Caco-2 (cell line): ENCODE results near the gene GPR107. TPM values are rescaled to one million over a fixed set of nuclear protein-coding genes. Genes with fewer than 3 reads are reported as not detected.

Source experiments
- BruUV-seq: library from RNA; stranded (reverse); fragments of 400-500 nt; replicated peaks from 2 replicates; lab custom pipeline; 2021; lab: Mats Ljungman, UMichigan
- CTCF ChIA-PET: fragments of 300-600 bp; sonication (Branson Sonifier 250); formaldehyde crosslinking; loops from one replicate; lab custom pipeline; 2022; ENCODE audit warnings: antibody characterized with exemption; lab: Charles Lee
- POLR2A ChIA-PET: fragments of 300-600 bp; sonication (Branson Sonifier 250); formaldehyde crosslinking; loops from one replicate; lab custom pipeline; 2022; ENCODE audit warnings: antibody characterized with exemption; lab: Charles Lee
- DNase-seq, 2 experiments: peaks; one replicate each; pipeline versions ENCODE4 v3.0.0 to v3.0.0-alpha.2; 2020 to 2022
- H3K27me3 ChIP-seq: replicated peaks from 2 replicates; pipeline ENCODE4 v1.6.0; 2011; ENCODE audit warnings: low read length; ENCODE audit not compliant: control insufficient read depth, insufficient read depth
- H3K36me3 ChIP-seq: 2 replicates; pipeline ENCODE4 v1.5.1; 2011; ENCODE audit warnings: low read length; ENCODE audit not compliant: control insufficient read depth, insufficient read depth
- H3K4me1 ChIP-seq: fragments of 250-450 bp; sonication (Bioruptor Pico); 2 replicates; pipeline ENCODE4 v1.5.1; 2020; ENCODE audit warnings: mild to moderate bottlenecking
- H3K4me3 ChIP-seq: 2 replicates; pipeline ENCODE4 v1.5.1; 2011; ENCODE audit warnings: low read depth, mild to moderate bottlenecking, control low read depth, low read length
- H3K9me3 ChIP-seq: fragments of 250-450 bp; sonication (Bioruptor Pico); 2 replicates; pipeline ENCODE4 v1.5.1; 2020; ENCODE audit warnings: mild to moderate bottlenecking, moderate library complexity
- H3K27ac Mint-ChIP-seq: one replicate; pipeline ENCODE4 v1.8.0; 2022; ENCODE audit warnings: mixed read lengths; ENCODE audit not compliant: unreplicated experiment
- H3K27me3 Mint-ChIP-seq: one replicate; pipeline ENCODE4 v1.8.0; 2022; ENCODE audit warnings: mixed read lengths; ENCODE audit not compliant: insufficient read depth, unreplicated experiment
- H3K36me3 Mint-ChIP-seq: one replicate; pipeline ENCODE4 v1.8.0; 2022; ENCODE audit warnings: mild to moderate bottlenecking, mixed read lengths; ENCODE audit not compliant: insufficient read depth, unreplicated experiment
- H3K4me1 Mint-ChIP-seq: one replicate; pipeline ENCODE4 v1.8.0; 2022; ENCODE audit warnings: low read depth, mixed read lengths; ENCODE audit not compliant: unreplicated experiment
- H3K4me3 Mint-ChIP-seq: one replicate; pipeline ENCODE4 v1.8.0; 2022; ENCODE audit warnings: mild to moderate bottlenecking, moderate library complexity, mixed read lengths; ENCODE audit not compliant: unreplicated experiment
- H3K9me3 Mint-ChIP-seq: one replicate; pipeline ENCODE4 v1.8.0; 2022; ENCODE audit warnings: mixed read lengths; ENCODE audit not compliant: unreplicated experiment
- CTCF ChIP-seq, 2 experiments: fragments of 200-600 bp in 1 of 2; IDR thresholded peaks; 1 replicate in 1 of 2; 2 replicates in 1 of 2; pipeline versions ENCODE4 v1.5.1 to v1.8.0; 2011 to 2022; ENCODE audit warnings: antibody characterized with exemption in 1 of 2, control low read depth in 1 of 2, inconsistent platforms in 1 of 2, low read depth in 1 of 2, low read length in 1 of 2, mild to moderate bottlenecking in 1 of 2, moderate library complexity in 1 of 2; ENCODE audit not compliant: insufficient read depth in 1 of 2, severe bottlenecking in 1 of 2, unreplicated experiment in 1 of 2
- intact Hi-C: fragments of 100-400 bp; cut with micrococcal nuclease; formaldehyde crosslinking; loops from one replicate; pipeline ENCODE4 v1.10.0; 2022; ENCODE audit not compliant: unreplicated experiment
- total RNA-seq: library from RNA; stranded (reverse); gene quantifications from 2 replicates; pipeline ENCODE4 v1.2.3, GENCODE V29; 2022

The GPR107 gene
- total RNA-seq, 1 experiment from 2014 or later: 53.1 TPM

- Histone ChIP-seq H3K9me3 (no peaks in the 10 kb centered on the region), H3K36me3 (no peaks in the 10 kb centered on the region), H3K27me3 (no peaks in the 10 kb centered on the region), H3K4me1 (no peaks in the 10 kb centered on the region), H3K4me3 (no peak overlapping the region)
- TF ChIP-seq CTCF (IDR thresholded peaks at IDR 0.05; ENCODE audit: insufficient read depth in 1 of 2, low read depth in 1 of 2, low read length in 1 of 2, severe bottlenecking in 1 of 2, unreplicated experiment in 1 of 2): no peak
- no TSS peak for BruUV-seq
- CTCF ChIA-PET: interaction anchor here (1.4 kb wide), 1 partner anchor 61 kb away, joined by 6 read pairs; no protein-coding TSS in a partner anchor
- Mint-ChIP-seq H3K27me3 (no peaks in the 10 kb centered on the region), H3K36me3 (no peaks in the 10 kb centered on the region), H3K9me3 (no peaks in the 10 kb centered on the region), H3K4me3 (no peak overlapping the region), H3K4me1 (no peaks in the 10 kb centered on the region), H3K27ac (no peak overlapping the region)
- POLR2A ChIA-PET: no interaction called here
- no peak for DNase-seq
- intact Hi-C loops: no loop called here
Measured at GRCh38 chr9:130174920-130175321, 121.2 kb downstream of the GPR107 start.

- Mint-ChIP-seq H3K4me1 (no peaks in the 10 kb centered on the region), H3K27ac (no peak overlapping the region), H3K27me3 (no peaks in the 10 kb centered on the region), H3K9me3 (no peaks in the 10 kb centered on the region), H3K36me3 (no peaks in the 10 kb centered on the region), H3K4me3 (no peak overlapping the region)
- BruUV-seq: no TSS peak
- intact Hi-C loops: no loop called here
- Histone ChIP-seq H3K4me3 (no peak overlapping the region), H3K9me3 (no peaks in the 10 kb centered on the region), H3K27me3 (no peaks in the 10 kb centered on the region), H3K4me1 (no peaks in the 10 kb centered on the region), H3K36me3 (no peaks in the 10 kb centered on the region)
- ChIA-PET CTCF (no interaction called here), POLR2A (no interaction called here)
- no peak for DNase-seq
- TF ChIP-seq CTCF (IDR thresholded peaks at IDR 0.05; ENCODE audit: insufficient read depth in 1 of 2, low read depth in 1 of 2, low read length in 1 of 2, severe bottlenecking in 1 of 2, unreplicated experiment in 1 of 2): no peak
Measured at GRCh38 chr9:130175355-130175754, 121.6 kb downstream of the GPR107 start.

- no peaks in the 10 kb centered on the region for H3K27me3 Mint-ChIP-seq
- no peak overlapping the region for H3K4me3 Mint-ChIP-seq
- no peaks in the 10 kb centered on the region for H3K36me3 Mint-ChIP-seq
- CTCF ChIA-PET: no interaction called here
- Histone ChIP-seq H3K4me3 (no peak overlapping the region), H3K9me3 (no peaks in the 10 kb centered on the region), H3K36me3 (no peaks in the 10 kb centered on the region; the same call in 1 of the 2 replicates), H3K4me1 (no peaks in the 10 kb centered on the region), H3K27me3 (no peaks in the 10 kb centered on the region)
- POLR2A ChIA-PET: no interaction called here
- intact Hi-C loops: no loop called here
- no peak for DNase-seq
- H3K27ac Mint-ChIP-seq: no peak overlapping the region
- no TSS peak for BruUV-seq
- H3K9me3 Mint-ChIP-seq: no peaks in the 10 kb centered on the region
- TF ChIP-seq CTCF (IDR thresholded peaks at IDR 0.05; ENCODE audit: insufficient read depth in 1 of 2, low read depth in 1 of 2, low read length in 1 of 2, severe bottlenecking in 1 of 2, unreplicated experiment in 1 of 2): no peak
- no peaks in the 10 kb centered on the region for H3K4me1 Mint-ChIP-seq
Measured at GRCh38 chr9:130176760-130177159, 123.1 kb downstream of the GPR107 start.
